GM06990 (cell line): ENCODE results near the gene FUBP1.
"Not testable (repeated sequence)": the region's sequence is repeated elsewhere in the genome, so short reads cannot be mapped to it uniquely, and the experiment has no call there.

Experiments used
- DNase-seq: peaks from one replicate; pipeline ENCODE4 v3.0.0-alpha.2; 2011; ENCODE audit not compliant: insufficient read length; ENCODE audit errors: extremely low read depth
- H3K27me3 ChIP-seq: replicated peaks from 2 replicates; pipeline ENCODE4 v1.6.0; 2011; ENCODE audit warnings: low read length; ENCODE audit not compliant: control insufficient read depth, insufficient read depth
- H3K36me3 ChIP-seq: 2 replicates; pipeline ENCODE4 v1.5.1; 2011; ENCODE audit warnings: low read length; ENCODE audit not compliant: control insufficient read depth, insufficient read depth
- H3K4me3 ChIP-seq: replicated peaks from 2 replicates; pipeline ENCODE4 v1.5.1; 2011; ENCODE audit warnings: low read depth, mild to moderate bottlenecking, control low read depth, low read length
- CTCF ChIP-seq: IDR thresholded peaks from 2 replicates; pipeline ENCODE4 v1.5.1; 2011; ENCODE audit warnings: low read length, control low read depth, mild to moderate bottlenecking, inconsistent platforms; ENCODE audit not compliant: insufficient read depth, poor library complexity, severe bottlenecking

The FUBP1 gene

GRCh38 chr1:77926561-77927357 is 52.1 kb downstream of the FUBP1 start:
- DNase-seq = peak; percentile 51
- Histone ChIP-seq H3K4me3 (peak overlapping the region; percentile 43), H3K36me3 (no peaks in the 10 kb centered on the region), H3K27me3 (no peaks in the 10 kb centered on the region)
- no peak for TF ChIP-seq CTCF

GRCh38 chr1:77925956-77926355 is 52.9 kb downstream of the FUBP1 start:
- H3K36me3 ChIP-seq = no peaks in the 10 kb centered on the region
- no peak overlapping the region for H3K4me3 ChIP-seq
- H3K27me3 ChIP-seq = no peaks in the 10 kb centered on the region
- DNase-seq = no peak
- TF ChIP-seq CTCF = no peak

GRCh38 chr1:77925518-77925917 is 53.4 kb downstream of the FUBP1 start:
- DNase-seq = no peak
- TF ChIP-seq CTCF = no peak
- Histone ChIP-seq H3K36me3 (no peaks in the 10 kb centered on the region), H3K27me3 (no peaks in the 10 kb centered on the region), H3K4me3 (no peak overlapping the region)

GRCh38 chr1:77918918-77919317 is 60.0 kb downstream of the FUBP1 start:
- not testable (repeated sequence) for H3K36me3 ChIP-seq, DNase-seq

GRCh38 chr1:77910116-77910515 is 68.8 kb downstream of the FUBP1 start:
- Histone ChIP-seq H3K27me3 (no peaks in the 10 kb centered on the region), H3K36me3 (no peaks in the 10 kb centered on the region)
- no peak for TF ChIP-seq CTCF

More at GRCh38 chr1:77918918-77919317, 60.0 kb downstream of the FUBP1 start:
- H3K4me3 ChIP-seq, H3K27me3 ChIP-seq: not testable (repeated sequence)

GRCh38 chr1:77906624-77907023 is 72.2 kb downstream of the FUBP1 start:
- no peak for DNase-seq
- H3K36me3 ChIP-seq = no peaks in the 10 kb centered on the region
- H3K27me3 ChIP-seq = no peaks in the 10 kb centered on the region
- no peak overlapping the region for H3K4me3 ChIP-seq
- TF ChIP-seq CTCF = no peak

More at GRCh38 chr1:77910116-77910515, 68.8 kb downstream of the FUBP1 start:
- no peak overlapping the region for H3K4me3 ChIP-seq
- no peak for DNase-seq
